A673 (cell line): ENCODE measurements around the gene ASIC2. TPM values are rescaled to one million over a fixed set of nuclear protein-coding genes. Genes with fewer than 3 reads are reported as not detected.

Experiments used
- BruUV-seq: library from RNA; stranded (reverse); fragments of 400-500 nt; replicated peaks from 2 replicates; lab custom pipeline; 2021; lab: Mats Ljungman, UMichigan
- CTCF ChIA-PET: fragments of 300-600 bp; sonication (Branson Sonifier 250); formaldehyde crosslinking; loops from one replicate; lab custom pipeline; 2022; ENCODE audit warnings: antibody characterized with exemption; lab: Charles Lee
- POLR2A ChIA-PET: fragments of 300-600 bp; sonication (Branson Sonifier 250); formaldehyde crosslinking; loops from one replicate; lab custom pipeline; 2022; ENCODE audit warnings: antibody characterized with exemption; ENCODE audit not compliant: low non-redundant PET; lab: Charles Lee
- DNase-seq: peaks from one replicate; pipeline ENCODE4 v3.0.0-alpha.2; 2015; ENCODE audit warnings: low spot score
- H3K27ac ChIP-seq: fragments of 200-600 bp; sonication (generic); 2 replicates; pipeline ENCODE4 v1.5.1; 2016; ENCODE audit warnings: mixed run types, low read depth, mild to moderate bottlenecking, mixed read lengths, antibody characterized with exemption, low read length; ENCODE audit not compliant: poor library complexity, severe bottlenecking
- H3K27me3 ChIP-seq: fragments of 200-600 bp; sonication (generic); replicated peaks from 2 replicates; pipeline ENCODE4 v1.6.1; 2017; ENCODE audit warnings: mixed run types, low read depth, mild to moderate bottlenecking, mixed read lengths, antibody characterized with exemption, low read length; ENCODE audit not compliant: insufficient read depth, poor library complexity
- H3K36me3 ChIP-seq: fragments of 200-600 bp; sonication (generic); 2 replicates; pipeline ENCODE4 v1.6.1; 2016; ENCODE audit warnings: mixed run types, mild to moderate bottlenecking, mixed read lengths, antibody characterized with exemption, low read length; ENCODE audit not compliant: insufficient read depth, poor library complexity, severe bottlenecking
- H3K4me1 ChIP-seq: fragments of 200-600 bp; sonication (generic); 2 replicates; pipeline ENCODE4 v1.6.1; 2017; ENCODE audit warnings: mixed run types, mild to moderate bottlenecking, mixed read lengths, antibody characterized with exemption, low read length; ENCODE audit not compliant: insufficient read depth, poor library complexity, severe bottlenecking
- H3K4me3 ChIP-seq: fragments of 200-600 bp; sonication (generic); 2 replicates; pipeline ENCODE4 v1.5.1; 2016; ENCODE audit warnings: low read depth, mixed run types, mild to moderate bottlenecking, mixed read lengths, low read length; ENCODE audit not compliant: poor library complexity, severe bottlenecking
- H3K9me3 ChIP-seq: fragments of 200-600 bp; sonication (generic); 2 replicates; pipeline ENCODE4 v1.6.1; 2016; ENCODE audit warnings: mixed run types, low read depth, mild to moderate bottlenecking, mixed read lengths, antibody characterized with exemption, low read length; ENCODE audit not compliant: poor library complexity, severe bottlenecking
- CTCF ChIP-seq: fragments of 300-800, 200-600 bp; sonication (generic); conservative IDR thresholded peaks from 2 replicates; pipeline ENCODE4 v1.5.1; 2017; ENCODE audit warnings: low read depth, mild to moderate bottlenecking, antibody characterized with exemption, low read length, moderate library complexity, mixed read lengths
- EZH2 ChIP-seq: fragments of 200-600 bp; sonication (generic); IDR thresholded peaks from 2 replicates; pipeline ENCODE4 v1.6.1; 2017; ENCODE audit warnings: borderline replicate concordance, low read depth, mild to moderate bottlenecking, mixed read lengths, antibody characterized with exemption, low read length; ENCODE audit not compliant: poor library complexity, severe bottlenecking
- intact Hi-C: fragments of 100-400 bp; cut with micrococcal nuclease; formaldehyde crosslinking; loops from one replicate; pipeline ENCODE4 v1.10.0; 2022; ENCODE audit not compliant: unreplicated experiment
- total RNA-seq: library from RNA; stranded (reverse); gene quantifications from 2 replicates; pipeline ENCODE4 v1.2.3, GENCODE V29; 2021

ASIC2 gene
- total RNA-seq, 1 experiment from 2014 or later: 8.6 TPM

DNA sequence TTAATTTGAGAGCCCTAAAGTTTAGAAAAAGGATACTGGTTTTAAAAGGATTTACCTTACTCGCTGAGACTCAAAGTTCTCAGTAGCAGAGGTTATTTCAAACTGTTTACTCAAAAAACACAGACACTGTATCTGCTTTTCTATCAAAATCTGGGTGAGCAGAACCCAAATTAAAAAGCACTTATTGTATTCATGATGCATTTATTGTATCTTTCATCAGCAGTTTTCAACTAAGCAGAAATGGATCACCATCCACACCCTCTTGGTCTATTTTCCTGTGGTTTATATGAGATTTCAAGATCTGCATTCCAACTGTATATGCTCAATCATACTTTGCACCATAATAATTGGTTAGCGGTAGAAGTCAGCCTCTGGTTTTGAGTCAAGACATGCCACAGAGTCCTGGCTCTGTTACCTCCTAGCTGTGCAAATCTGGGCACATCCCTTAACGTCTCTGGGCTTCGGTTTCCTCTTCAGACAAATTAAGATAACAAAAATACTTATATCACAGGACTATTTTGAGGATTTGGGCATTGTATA is 109.5 kb downstream of the ASIC2 start:
- H3K36me3 ChIP-seq: no peaks in the 10 kb centered on the region
- no peaks in the 10 kb centered on the region for H3K27me3 ChIP-seq
- ChIA-PET CTCF (no interaction called here), POLR2A (no interaction called here)
- intact Hi-C loops: no loop called here
- DNase-seq: no peak
- no peak overlapping the region for H3K27ac ChIP-seq
- BruUV-seq: no TSS peak
- no peaks in the 10 kb centered on the region for H3K9me3 ChIP-seq
- peaks cover 5% of the 10 kb centered on the region for H3K4me1 ChIP-seq
- H3K4me3 ChIP-seq: no peak overlapping the region
- no peak for TF ChIP-seq CTCF
- TF ChIP-seq EZH2: no peak

DNA sequence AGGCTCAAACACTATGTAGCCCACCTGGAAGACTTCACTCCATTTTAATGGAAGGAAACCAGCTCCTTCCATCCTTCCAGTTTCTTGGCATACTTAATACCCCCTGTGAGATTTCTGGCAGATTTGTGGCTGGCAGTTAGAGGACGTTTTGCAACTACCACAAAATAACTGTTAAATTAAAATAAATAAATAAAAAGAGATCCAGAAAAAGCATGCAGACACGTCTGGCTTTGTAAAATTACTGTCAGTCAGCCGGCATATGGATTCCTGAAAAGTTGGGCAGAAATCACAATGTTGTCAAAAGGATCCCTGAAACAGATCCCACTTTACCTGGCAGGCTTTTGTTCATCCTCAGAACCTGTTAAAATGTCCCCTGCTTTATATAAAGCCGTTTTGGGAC is 113.9 kb downstream of the ASIC2 start:
- intact Hi-C loops: no loop called here
- POLR2A ChIA-PET: no interaction called here

GRCh38 chr17:33178681-33179080 is 114.4 kb downstream of the ASIC2 start:
- ChIA-PET CTCF (interaction anchor here (0.7 kb wide), 1 partner anchor 11 kb away, joined by 3 read pairs; no protein-coding TSS in a partner anchor), POLR2A (no interaction called here)
- Histone ChIP-seq H3K9me3 (no peaks in the 10 kb centered on the region), H3K27ac (no peak overlapping the region), H3K4me3 (no peak overlapping the region), H3K4me1 (peaks cover 10% of the 10 kb centered on the region), H3K36me3 (no peaks in the 10 kb centered on the region), H3K27me3 (no peaks in the 10 kb centered on the region)
- TF ChIP-seq EZH2 (no peak), CTCF (no peak)
- peak; percentile 53 for DNase-seq
- intact Hi-C loops: no loop called here
- BruUV-seq: no TSS peak

More for the DNA sequence above, 113.9 kb downstream of the ASIC2 start:
- TF ChIP-seq EZH2 (no peak), CTCF (no peak)
- no peak for DNase-seq
- Histone ChIP-seq H3K27me3 (no peaks in the 10 kb centered on the region), H3K4me1 (peaks cover 10% of the 10 kb centered on the region), H3K27ac (no peak overlapping the region), H3K36me3 (no peaks in the 10 kb centered on the region), H3K9me3 (no peaks in the 10 kb centered on the region), H3K4me3 (no peak overlapping the region)
- no TSS peak for BruUV-seq
- CTCF ChIA-PET: interaction anchor here (0.7 kb wide), 1 partner anchor 10 kb away, joined by 3 read pairs; no protein-coding TSS in a partner anchor
